Stimulated activated naive CD4-positive, alpha-beta T cell (primary cell): ENCODE data around the gene DUSP16.

ENCODE experiments used
- DNase-seq, 6 experiments: peaks; one replicate each; lab custom pipeline; 2025; lab: John Stamatoyannopoulos, UW

The DUSP16 gene

GRCh38 chr12:12441429-12441807 is 121.2 kb downstream of the DUSP16 start:
- no peak for DNase-seq

DNA sequence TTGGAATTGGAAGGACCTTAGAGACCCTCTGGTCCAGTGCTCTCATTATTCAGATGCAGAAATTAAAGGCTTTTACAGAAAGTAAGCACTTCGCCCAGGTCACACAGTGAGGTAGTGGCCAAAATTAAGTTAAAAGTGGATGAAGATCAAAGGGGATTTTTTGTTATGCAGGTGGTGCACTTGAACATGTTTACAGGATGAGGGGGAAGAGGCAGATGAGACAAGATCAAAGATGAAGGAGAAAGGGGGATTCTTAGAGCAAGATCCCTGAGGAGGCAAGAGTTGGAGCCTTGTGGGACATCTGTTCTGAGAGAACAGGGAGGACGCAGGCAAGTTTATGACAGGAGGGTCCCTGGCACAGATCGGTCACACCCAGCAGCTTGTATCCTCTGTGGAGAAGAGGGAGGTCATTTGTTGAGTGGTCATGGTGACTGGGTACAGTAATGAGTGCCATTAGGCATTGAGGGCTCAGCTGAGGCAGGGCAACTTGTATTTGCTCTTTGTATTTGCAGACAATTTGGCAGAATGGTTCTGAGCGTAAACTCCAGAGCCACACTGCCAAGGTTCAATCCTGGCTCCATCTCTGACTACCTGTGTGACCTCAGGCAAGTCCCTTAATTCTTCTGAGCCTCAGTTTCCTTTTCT is 121.8 kb downstream of the DUSP16 start:
- no peak for DNase-seq

GRCh38 chr12:12439636-12440035 is 123.0 kb downstream of the DUSP16 start:
- DNase-seq, result no peak

- no peak for DNase-seq
Observed at GRCh38 chr12:12436831-12437345, 125.8 kb downstream of the DUSP16 start.

DNA sequence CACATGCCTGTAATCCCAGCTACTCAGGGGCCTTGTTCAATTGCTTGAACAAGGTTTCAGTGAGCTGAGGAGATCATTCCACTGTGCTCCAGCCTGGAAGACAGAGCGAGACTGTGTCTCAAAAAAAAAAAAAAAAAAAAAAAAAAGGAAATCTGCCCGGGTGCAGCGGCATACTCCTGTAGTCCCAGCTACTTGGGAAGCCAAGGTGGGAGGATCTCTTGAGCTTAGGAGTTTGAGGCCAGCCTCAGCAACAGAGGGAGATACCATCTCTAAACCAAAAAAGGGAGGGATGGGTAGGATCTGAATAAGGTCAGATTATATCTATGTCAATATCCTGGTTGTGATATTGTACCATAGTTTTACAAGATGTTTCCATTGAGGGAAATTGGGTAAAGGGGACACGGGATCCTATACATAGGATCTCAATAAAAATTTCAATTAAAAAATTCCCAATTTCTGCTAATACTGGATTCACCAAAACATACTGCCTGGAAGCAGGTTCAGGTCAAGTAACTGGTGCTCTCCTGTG is 129.4 kb downstream of the DUSP16 start:
- no peak for DNase-seq

GRCh38 chr12:12432364-12432763 is 130.3 kb downstream of the DUSP16 start:
- DNase-seq, result no peak

DNA sequence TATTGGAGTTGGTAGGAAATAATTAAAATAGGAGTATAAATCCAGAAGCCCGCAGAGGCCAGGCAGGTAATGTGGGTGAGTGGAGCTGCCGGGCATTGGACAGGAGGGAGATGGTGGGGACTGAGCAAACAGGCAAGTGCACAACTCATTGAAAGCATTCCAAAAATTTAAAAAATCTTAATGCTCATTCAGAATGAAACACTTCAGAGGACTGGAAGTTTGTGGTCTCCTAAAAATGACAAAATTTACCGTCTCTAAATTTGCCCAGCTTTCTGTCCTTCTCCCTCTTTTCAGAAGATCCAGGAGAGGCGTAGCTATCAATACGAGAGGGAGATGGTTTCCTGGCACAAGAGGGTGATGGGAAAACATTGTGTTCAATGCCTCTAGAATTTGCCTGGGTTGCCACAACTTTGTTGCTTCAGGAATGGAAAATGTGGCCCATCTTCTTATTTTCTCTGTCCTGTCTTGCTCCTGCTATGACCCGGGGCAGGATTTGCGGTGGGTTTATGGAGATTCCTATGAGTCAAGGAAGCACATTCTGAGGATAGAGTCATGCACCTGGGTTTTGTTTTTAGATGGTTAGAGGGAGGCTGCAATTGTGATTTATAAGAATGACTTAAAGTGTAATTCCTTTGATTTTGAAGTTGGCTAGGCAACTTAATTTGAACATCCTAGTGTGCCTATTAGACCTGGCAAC is 133.6 kb downstream of the DUSP16 start:
- DNase-seq, result no peak

DNA sequence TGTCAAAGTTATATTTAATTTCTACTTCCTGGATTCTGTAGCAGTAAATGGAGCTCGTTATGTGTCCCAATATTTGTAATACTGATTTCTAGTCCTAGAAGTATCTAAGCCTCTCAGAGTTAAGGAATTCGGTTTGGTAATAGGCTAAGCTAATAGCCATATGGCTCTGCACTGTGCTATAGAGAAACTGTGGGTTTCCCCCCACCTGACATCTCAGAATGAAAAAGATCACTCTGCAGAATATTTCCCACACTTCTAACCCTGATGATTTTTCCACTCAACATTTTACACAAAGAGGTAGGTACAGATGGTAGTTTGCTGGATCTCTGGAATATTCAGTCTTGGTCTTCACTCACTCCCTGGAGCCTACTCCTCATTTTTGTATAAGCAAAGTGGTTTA is 134.6 kb downstream of the DUSP16 start:
- DNase-seq, result no peak

- DNase-seq, result no peak
Observed at GRCh38 chr12:12427568-12427967, 135.1 kb downstream of the DUSP16 start.

DNA sequence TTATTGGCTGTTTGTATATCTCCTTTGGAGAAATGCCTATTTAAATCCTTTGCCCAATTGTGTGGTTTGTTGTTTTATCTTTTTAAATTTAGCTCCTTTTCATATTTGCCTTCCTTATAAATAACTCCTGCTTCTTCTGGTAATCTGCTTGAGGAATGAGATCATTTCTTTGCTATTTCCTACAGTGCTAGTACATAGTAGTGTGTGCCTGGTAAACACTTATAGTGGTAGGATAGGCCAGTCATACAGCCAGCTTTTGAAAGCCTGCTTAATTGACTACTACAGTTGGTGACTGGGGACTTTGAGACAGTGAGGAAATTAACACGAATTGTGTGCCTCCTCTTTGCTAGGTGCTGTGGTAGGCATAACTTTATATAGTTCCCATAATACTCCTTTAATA is 137.0 kb downstream of the DUSP16 start:
- DNase-seq, result no peak

- no peak for DNase-seq
Observed at GRCh38 chr12:12425001-12425400, 137.7 kb downstream of the DUSP16 start.
